Measurements from ENCODE around the gene GPR63. TPM values are rescaled to one million over a fixed set of nuclear protein-coding genes. Genes with fewer than 3 reads are reported as not detected.

GPR63 gene
- total RNA-seq, 1 donor from 2014 or later: 18.2 TPM

GRCh38 chr6:96784650-96785049, 52.6 kb downstream of the GPR63 start:
- no peaks in the 10 kb centered on the region for H3K27me3 Mint-ChIP-seq (ENCODE audit: insufficient read depth, low read depth)
- no peaks in the 10 kb centered on the region for H3K36me3 Mint-ChIP-seq
- no peaks in the 10 kb centered on the region for H3F3A ChIP-seq (ENCODE audit: low read depth)
- no peak overlapping the region for H3K4me2 ChIP-seq
- no peaks in the 10 kb centered on the region for H3K27me3 ChIP-seq
- H2AFZ ChIP-seq (replicated peaks): no peak overlapping the region
- no peaks in the 10 kb centered on the region for H4K20me1 ChIP-seq (ENCODE audit: low read depth)
- no peaks in the 10 kb centered on the region for H3K36me3 ChIP-seq
- no peak overlapping the region for H3K4me3 Mint-ChIP-seq
- peaks cover 19% of the 10 kb centered on the region for H3K4me1 ChIP-seq
- no peaks in the 10 kb centered on the region for H3K9me3 ChIP-seq (ENCODE audit: low read depth)
- H3K27ac Mint-ChIP-seq: peak overlapping the region; percentile 18
- no peak overlapping the region for H3K27ac ChIP-seq
- H3K4me3 ChIP-seq: no peak overlapping the region
- H3K9me3 Mint-ChIP-seq: no peaks in the 10 kb centered on the region
- no peak overlapping the region for H3K9ac ChIP-seq
- TF ChIP-seq EZH2 (IDR thresholded peaks at IDR 0.05): no peak
- TF ChIP-seq EZH2phosphoT487 (IDR thresholded peaks at IDR 0.05): no peak
- TF ChIP-seq CTCF (IDR thresholded peaks at IDR 0.05): no peak
- no peak for DNase-seq (ENCODE audit: low spot score)
- H3K4me1 Mint-ChIP-seq: no peaks in the 10 kb centered on the region
- no peaks in the 10 kb centered on the region for H3K79me2 ChIP-seq (ENCODE audit: low read depth)

- H2AFZ ChIP-seq (replicated peaks): no peak overlapping the region
- no peak overlapping the region for H3K4me3 ChIP-seq
- Mint-ChIP-seq H3K9me3 (no peaks in the 10 kb centered on the region), H3K27ac (no peak overlapping the region), H3K4me1 (no peaks in the 10 kb centered on the region), H3K27me3 (ENCODE audit: insufficient read depth, low read depth) (no peaks in the 10 kb centered on the region), H3K36me3 (no peaks in the 10 kb centered on the region), H3K4me3 (no peak overlapping the region)
- no peaks in the 10 kb centered on the region for H3K9me3 ChIP-seq (ENCODE audit: low read depth)
- H3K36me3 ChIP-seq: no peaks in the 10 kb centered on the region
- no peaks in the 10 kb centered on the region for H3K27me3 ChIP-seq
- H4K20me1 ChIP-seq (ENCODE audit: low read depth): no peaks in the 10 kb centered on the region
- no peak for DNase-seq (ENCODE audit: low spot score)
- H3F3A ChIP-seq (ENCODE audit: low read depth): no peaks in the 10 kb centered on the region
- TF ChIP-seq EZH2 (IDR thresholded peaks at IDR 0.05) (no peak), EZH2phosphoT487 (IDR thresholded peaks at IDR 0.05) (no peak), CTCF (IDR thresholded peaks at IDR 0.05) (no peak)
- H3K79me2 ChIP-seq (ENCODE audit: low read depth): no peaks in the 10 kb centered on the region
- no peak overlapping the region for H3K27ac ChIP-seq
- peaks cover 19% of the 10 kb centered on the region for H3K4me1 ChIP-seq
- no peak overlapping the region for H3K4me2 ChIP-seq
- H3K9ac ChIP-seq: no peak overlapping the region
These were observed 54.0 kb downstream of the GPR63 start for GRCh38 chr6:96783307-96783706.

- Histone ChIP-seq H3K27me3 (no peaks in the 10 kb centered on the region), H3K9me3 (ENCODE audit: low read depth) (no peaks in the 10 kb centered on the region), H3K79me2 (ENCODE audit: low read depth) (no peaks in the 10 kb centered on the region), H3K36me3 (no peaks in the 10 kb centered on the region), H3K4me3 (no peak overlapping the region), H2AFZ (replicated peaks) (no peak overlapping the region), H3K9ac (no peak overlapping the region), H3F3A (ENCODE audit: low read depth) (no peaks in the 10 kb centered on the region), H4K20me1 (ENCODE audit: low read depth) (no peaks in the 10 kb centered on the region), H3K4me2 (no peak overlapping the region), H3K27ac (no peak overlapping the region), H3K4me1 (peaks cover 10% of the 10 kb centered on the region)
- Mint-ChIP-seq H3K4me1 (no peaks in the 10 kb centered on the region), H3K4me3 (no peak overlapping the region), H3K36me3 (no peaks in the 10 kb centered on the region), H3K9me3 (no peaks in the 10 kb centered on the region), H3K27me3 (ENCODE audit: insufficient read depth, low read depth) (no peaks in the 10 kb centered on the region), H3K27ac (no peak overlapping the region)
- no peak for DNase-seq (ENCODE audit: low spot score)
- TF ChIP-seq EZH2 (IDR thresholded peaks at IDR 0.05) (no peak), CTCF (IDR thresholded peaks at IDR 0.05) (no peak), EZH2phosphoT487 (IDR thresholded peaks at IDR 0.05) (no peak)
These were observed 55.7 kb downstream of the GPR63 start for GRCh38 chr6:96781557-96781956.
